HG03378 (cell line): ENCODE data around the gene RHEX.
"Not testable (repeated sequence)": the region's sequence is repeated elsewhere in the genome, so short reads cannot be mapped to it uniquely, and the experiment has no call there.

Experiments used
- ATAC-seq: cut with Tn5 transposase; IDR thresholded peaks from one replicate; pipeline ENCODE4 v1.9.1; 2021; ENCODE audit warnings: mild to moderate bottlenecking, moderate library complexity; ENCODE audit not compliant: unreplicated experiment

Gene RHEX

GRCh38 chr1:206058289-206058926 lies 5.4 kb downstream of the RHEX start:
- not testable (repeated sequence) for ATAC-seq

- no peak for ATAC-seq
These were observed 5.9 kb downstream of the RHEX start for GRCh38 chr1:206058927-206059292.

- no peak for ATAC-seq
These were observed 6.5 kb downstream of the RHEX start for GRCh38 chr1:206059355-206059915.

GRCh38 chr1:206060844-206061243 lies 7.9 kb downstream of the RHEX start:
- ATAC-seq: no peak

GRCh38 chr1:206062464-206062863 lies 9.5 kb downstream of the RHEX start:
- ATAC-seq: no peak

- ATAC-seq: not testable (repeated sequence)
These were observed 11.0 kb downstream of the RHEX start for GRCh38 chr1:206064001-206064400.

GRCh38 chr1:206064501-206064900 lies 11.5 kb downstream of the RHEX start:
- not testable (repeated sequence) for ATAC-seq

GRCh38 chr1:206065547-206066145 lies 12.7 kb downstream of the RHEX start:
- no peak for ATAC-seq

- ATAC-seq: peak; percentile 94
These were observed 13.7 kb downstream of the RHEX start for GRCh38 chr1:206066479-206067171.

- ATAC-seq: no peak
These were observed 14.7 kb downstream of the RHEX start for GRCh38 chr1:206067486-206068227.

- ATAC-seq: no peak
These were observed 15.3 kb downstream of the RHEX start for GRCh38 chr1:206068314-206068713.

GRCh38 chr1:206070627-206071304 lies 17.8 kb downstream of the RHEX start:
- no peak for ATAC-seq

- no peak for ATAC-seq
These were observed 21.9 kb downstream of the RHEX start for GRCh38 chr1:206074839-206075238.

- ATAC-seq: no peak
These were observed 23.1 kb downstream of the RHEX start for GRCh38 chr1:206075786-206076755.

GRCh38 chr1:206079135-206079534 lies 26.2 kb downstream of the RHEX start:
- no peak for ATAC-seq

- no peak for ATAC-seq
These were observed 27.2 kb downstream of the RHEX start for GRCh38 chr1:206080026-206080820.

GRCh38 chr1:206081856-206082255 lies 28.9 kb downstream of the RHEX start:
- ATAC-seq: no peak

- ATAC-seq: no peak
These were observed 30.1 kb downstream of the RHEX start for GRCh38 chr1:206082831-206083695.
